ENCODE data around the gene GABRB3.

GRCh38 chr15:26781816-26782215, 8.9 kb upstream of the GABRB3 start:
- no peak for TF ChIP-seq POLR2A (IDR thresholded peaks at IDR 0.05; ENCODE audit: low read length)
- TF ChIP-seq GATA1 (IDR thresholded peaks at IDR 0.05; ENCODE audit: low read depth, low read length), result no peak
